AG04450 (cell line): ENCODE results near the gene PDIA2. TPM values are rescaled to one million over a fixed set of nuclear protein-coding genes. Genes with fewer than 3 reads are reported as not detected.

ENCODE experiments used
- CTCF ChIA-PET: fragments of 300-600, 350-600 bp; formaldehyde crosslinking; extraction: SDS; loops from one replicate; lab custom pipeline; 2022; ENCODE audit warnings: antibody characterized with exemption, inconsistent platforms; lab: Charles Lee
- POLR2A ChIA-PET: fragments of 350-600 bp; formaldehyde crosslinking; extraction: SDS; loops from one replicate; lab custom pipeline; 2021; ENCODE audit warnings: antibody characterized with exemption, inconsistent platforms; lab: Yijun Ruan, JAX
- DNase-seq: peaks from one replicate; pipeline ENCODE4 v3.0.0-alpha.2; 2011; ENCODE audit warnings: low read depth, low spot score
- H3K27ac ChIP-seq: one replicate; pipeline ENCODE4 v1.5.1; 2012; ENCODE audit warnings: low read depth, low read length, control low read depth
- H3K27me3 ChIP-seq: one replicate; pipeline ENCODE4 v1.6.0; 2012; ENCODE audit warnings: low read length; ENCODE audit not compliant: control insufficient read depth, insufficient read depth
- H3K4me3 ChIP-seq: 2 replicates; pipeline ENCODE4 v1.5.1; 2011; ENCODE audit warnings: mild to moderate bottlenecking, low read depth, low read length, control low read depth
- H3K9me3 ChIP-seq: 2 replicates; pipeline ENCODE4 v1.5.1; 2012; ENCODE audit warnings: low read length; ENCODE audit not compliant: control insufficient read depth, insufficient read depth
- CTCF ChIP-seq: IDR thresholded peaks from 2 replicates; pipeline ENCODE4 v1.5.1; 2011; ENCODE audit warnings: low read depth, low read length, control low read depth, inconsistent platforms
- polyA plus RNA-seq: library from polyadenylated mRNA; depleted of rRNA; stranded (reverse); fragments of >200 nt; gene quantifications from 2 replicates; pipeline ENCODE4 v1.2.3, GENCODE V29; 2011

PDIA2 gene
- polyA plus RNA-seq, 1 experiment, result 0.45 TPM

GRCh38 chr16:270381-271255, 12.3 kb upstream of the PDIA2 start:
- ChIA-PET POLR2A (no interaction called here), CTCF (no interaction called here)
- DNase-seq, result no peak
- no peak for TF ChIP-seq CTCF
- Histone ChIP-seq H3K27ac (no peak overlapping the region), H3K9me3 (no peaks in the 10 kb centered on the region; the same call in 1 of the 2 replicates), H3K27me3 (peaks cover 18% of the 10 kb centered on the region), H3K4me3 (no peak overlapping the region)

GRCh38 chr16:272633-273546, 10.1 kb upstream of the PDIA2 start:
- H3K4me3 ChIP-seq, result no peak overlapping the region
- H3K27ac ChIP-seq, result no peak overlapping the region
- TF ChIP-seq CTCF, result no peak
- ChIA-PET CTCF (interaction anchor here (0.7 kb wide), 1 partner anchor 128 kb away, joined by 3 read pairs; no protein-coding TSS in a partner anchor), POLR2A (no interaction called here)
- H3K9me3 ChIP-seq, result peaks cover 5% of the 10 kb centered on the region; the same call in 1 of the 2 replicates
- peaks cover 21% of the 10 kb centered on the region for H3K27me3 ChIP-seq
- DNase-seq, result no peak

- Histone ChIP-seq H3K27me3 (peaks cover 23% of the 10 kb centered on the region), H3K4me3 (no peak overlapping the region), H3K27ac (no peak overlapping the region), H3K9me3 (peaks cover 5% of the 10 kb centered on the region; the same call in 1 of the 2 replicates)
- ChIA-PET POLR2A (no interaction called here), CTCF (no interaction called here)
- no peak for TF ChIP-seq CTCF
- no peak for DNase-seq
Measured at GRCh38 chr16:273547-274421, 9.2 kb upstream of the PDIA2 start.

- H3K4me3 ChIP-seq, result peak overlapping the region; percentile 32; the same call in 1 of the 2 replicates
- H3K27me3 ChIP-seq, result peaks cover 36% of the 10 kb centered on the region
- CTCF ChIA-PET, result no interaction called here
- no peak for TF ChIP-seq CTCF
- DNase-seq, result no peak
- H3K27ac ChIP-seq, result no peak overlapping the region
- peaks cover 5% of the 10 kb centered on the region; the same call in 1 of the 2 replicates for H3K9me3 ChIP-seq
- POLR2A ChIA-PET, result no interaction called here
Measured at GRCh38 chr16:275041-275641, 7.8 kb upstream of the PDIA2 start.
